ENCODE data around the gene AKAP13. TPM values are rescaled to one million over a fixed set of nuclear protein-coding genes. Genes with fewer than 3 reads are reported as not detected.

AKAP13 gene
- total and polyA plus RNA-seq, 2 of the 8 experiments (the other 6 are each of a cell fraction or from before 2014, with no cell fraction given) = 14.0 to 46.2 TPM

DNA sequence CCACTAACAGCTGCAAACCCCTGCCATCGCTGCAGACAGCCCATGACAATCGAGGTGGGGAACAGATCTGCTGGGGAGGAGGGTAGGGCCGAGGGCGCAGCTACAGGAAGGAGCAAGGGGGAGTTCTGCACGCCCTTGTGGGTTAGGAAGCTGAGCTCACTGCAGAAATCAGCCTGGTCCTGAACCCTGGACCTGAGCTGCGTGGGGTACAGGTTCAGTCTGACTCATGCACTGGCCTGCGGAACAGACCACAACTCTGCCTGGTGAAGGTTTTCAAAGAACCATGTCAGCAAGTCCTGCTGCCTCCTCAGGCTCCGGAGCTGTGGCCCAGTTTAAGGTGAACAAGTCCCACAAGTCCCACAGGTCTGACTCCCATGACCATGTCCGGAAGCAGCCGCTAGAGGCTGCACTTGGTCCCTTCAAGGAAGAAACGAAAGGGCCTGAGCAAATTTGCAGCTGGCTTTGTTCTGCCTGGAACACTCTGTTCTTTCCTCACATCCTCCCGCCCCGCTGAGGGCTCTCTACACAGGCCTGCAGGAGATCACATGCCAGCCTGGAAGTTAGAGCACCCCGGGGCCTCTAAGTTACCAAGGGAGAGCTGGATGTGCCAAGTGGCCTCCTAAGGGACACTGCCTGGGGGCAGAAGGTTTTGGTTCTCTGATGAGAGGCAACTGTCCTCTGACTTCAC is 49.4 kb upstream of the AKAP13 start:
- no peak overlapping the region for H3K56ac ChIP-seq (replicated peaks; ENCODE audit: insufficient read length, low read depth, low read length)

More for the DNA sequence above, 49.4 kb upstream of the AKAP13 start:
- H3K27ac ChIP-seq (ENCODE audit: low read depth, low read length) = no peak overlapping the region
- H3K9ac ChIP-seq (replicated peaks in 1 of 4; ENCODE audit: extremely low read depth in 1 of 4, low read depth in 3 of 4, low read length in 3 of 4) = no peak overlapping the region
- no peak overlapping the region for H3K4me3 ChIP-seq (ENCODE audit: extremely low read depth in 1 of 4, insufficient read depth in 2 of 4, low read depth in 3 of 4, low read length in 4 of 4)
- no peak overlapping the region for H2BK20ac ChIP-seq (ENCODE audit: low read length)
- ChIA-PET POLR2A (ENCODE audit: partially characterized antibody) (interaction anchor here (0.7 kb wide), 1 partner anchor 172 kb away, joined by 3 read pairs; no protein-coding TSS in a partner anchor), CTCF (ENCODE audit: partially characterized antibody) (interaction anchor here (0.6 to 2.6 kb wide), 34 partner anchors 9 to 337 kb away, joined by 3 to 34 read pairs (median 4); partner anchors contain the start of gene AKAP13)
- FAIRE-seq (no peak), DNase-seq (ENCODE audit: low read depth in 1 of 2, low spot score in 2 of 2) (peak; percentile 77 to 85)
- H3K79me2 ChIP-seq (ENCODE audit: control insufficient read depth in 1 of 2, insufficient read depth in 2 of 2, low read length in 2 of 2) = no peaks in the 10 kb centered on the region
- no peaks in the 10 kb centered on the region for H3K79me1 ChIP-seq (ENCODE audit: low read depth, low read length)
- H4K5ac ChIP-seq (ENCODE audit: insufficient read length, low read depth, low read length) = no peak overlapping the region
- H3K9me3 ChIP-seq (ENCODE audit: insufficient read depth in 2 of 2, low read depth in 1 of 2, low read length in 1 of 2) = no peaks in the 10 kb centered on the region
- 43% methylated on average over 14 of the region's 14 CpGs; no CpG with 5 or more reads in 1 of the 2 experiments for WGBS, 2 experiments (ENCODE audit: extremely low coverage in 1 of 2, insufficient coverage in 1 of 2, insufficient read length in 1 of 2, insufficient replicate concordance in 2 of 2, low coverage in 1 of 2, low lambda C conversion rate in 2 of 2, missing lambda C conversion rate in 1 of 2)
- no peak overlapping the region for H3K4ac ChIP-seq (replicated peaks; ENCODE audit: insufficient read length, low read depth, low read length)
- peaks cover 0 to 4% (median 2%) of the 10 kb centered on the region in 4 experiments; a peak in 4 of 7 replicates for H3K4me1 ChIP-seq (replicated peaks in 1 of 4; ENCODE audit: control insufficient read depth in 3 of 4, insufficient read depth in 4 of 4, low read length in 3 of 4)
- peak overlapping the region; percentile 98 for H2AFZ ChIP-seq (ENCODE audit: low read length)
- H3K23ac ChIP-seq (ENCODE audit: insufficient read length) = no peak overlapping the region
- no peak overlapping the region for H2AK5ac ChIP-seq (ENCODE audit: low read depth, low read length)
- H4K8ac ChIP-seq (ENCODE audit: extremely low read depth, insufficient read depth, low read length) = 0 out of 2 replicates have a peak overlapping the region, but pooled peaks have one; percentile 19
- H3K14ac ChIP-seq (ENCODE audit: insufficient read length) = no peak overlapping the region
- H3K4me2 ChIP-seq (ENCODE audit: insufficient read depth in 1 of 2, low read depth in 2 of 2, low read length in 2 of 2) = peak overlapping the region in 1 of 2 experiments; percentile 45; a peak in 2 of 4 replicates
- H3K27me3 ChIP-seq (replicated peaks in 1 of 4; ENCODE audit: control insufficient read depth in 3 of 4, extremely low read depth in 1 of 4, insufficient read depth in 3 of 4, low read length in 3 of 4) = no peaks in the 10 kb centered on the region
- peak overlapping the region; percentile 89 for H3K18ac ChIP-seq (ENCODE audit: extremely low read depth, low read length)
- H2BK15ac ChIP-seq (ENCODE audit: low read length) = peak overlapping the region; percentile 99; the same call in 1 of the 2 replicates
- H3K23me2 ChIP-seq (ENCODE audit: low read depth, low read length) = no peaks in the 10 kb centered on the region
- H4K91ac ChIP-seq (replicated peaks; ENCODE audit: insufficient read length, low read length) = no peak overlapping the region
- peak; percentile 95 to 97 for TF ChIP-seq RAD21 (IDR thresholded peaks at IDR 0.05 in 1 of 2, conservative IDR thresholded peaks at IDR 0.05 in 1 of 2; ENCODE audit: low read depth in 2 of 2, low read length in 2 of 2)
- TF ChIP-seq GABPA (IDR thresholded peaks at IDR 0.05; ENCODE audit: borderline replicate concordance, insufficient read depth, low read length) = peak; percentile 53; the same call in 1 of the 2 replicates
- no peak for TF ChIP-seq YY1 (IDR thresholded peaks at IDR 0.05; ENCODE audit: low read depth, low read length)
- 0 out of 2 replicates have a peak, but pooled peaks have one; percentile 17 for TF ChIP-seq JUND (IDR thresholded peaks at IDR 0.05; ENCODE audit: low read length)
- TF ChIP-seq, protein P1, sequence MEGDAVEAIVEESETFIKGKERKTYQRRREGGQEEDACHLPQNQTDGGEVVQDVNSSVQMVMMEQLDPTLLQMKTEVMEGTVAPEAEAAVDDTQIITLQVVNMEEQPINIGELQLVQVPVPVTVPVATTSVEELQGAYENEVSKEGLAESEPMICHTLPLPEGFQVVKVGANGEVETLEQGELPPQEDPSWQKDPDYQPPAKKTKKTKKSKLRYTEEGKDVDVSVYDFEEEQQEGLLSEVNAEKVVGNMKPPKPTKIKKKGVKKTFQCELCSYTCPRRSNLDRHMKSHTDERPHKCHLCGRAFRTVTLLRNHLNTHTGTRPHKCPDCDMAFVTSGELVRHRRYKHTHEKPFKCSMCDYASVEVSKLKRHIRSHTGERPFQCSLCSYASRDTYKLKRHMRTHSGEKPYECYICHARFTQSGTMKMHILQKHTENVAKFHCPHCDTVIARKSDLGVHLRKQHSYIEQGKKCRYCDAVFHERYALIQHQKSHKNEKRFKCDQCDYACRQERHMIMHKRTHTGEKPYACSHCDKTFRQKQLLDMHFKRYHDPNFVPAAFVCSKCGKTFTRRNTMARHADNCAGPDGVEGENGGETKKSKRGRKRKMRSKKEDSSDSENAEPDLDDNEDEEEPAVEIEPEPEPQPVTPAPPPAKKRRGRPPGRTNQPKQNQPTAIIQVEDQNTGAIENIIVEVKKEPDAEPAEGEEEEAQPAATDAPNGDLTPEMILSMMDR (IDR thresholded peaks at IDR 0.05; ENCODE audit: control extremely low read depth in 1 of 3, insufficient read depth in 1 of 3, low read depth in 1 of 3, low read length in 3 of 3) = peak; percentile 86 to 98 (median 91)
- no peaks in the 10 kb centered on the region for H3K36me3 ChIP-seq (ENCODE audit: control insufficient read depth in 2 of 4, insufficient read depth in 4 of 4, low read length in 3 of 4)
- H2BK12ac ChIP-seq (ENCODE audit: low read depth, low read length) = peak overlapping the region; percentile 69; the same call in 1 of the 2 replicates
- no peak overlapping the region for H2BK120ac ChIP-seq (replicated peaks; ENCODE audit: low read depth, low read length)
- H2BK5ac ChIP-seq (ENCODE audit: low read depth, low read length) = peak overlapping the region; percentile 64; the same call in 1 of the 2 replicates
- no peaks in the 10 kb centered on the region for H4K20me1 ChIP-seq (replicated peaks in 1 of 2; ENCODE audit: control insufficient read depth in 1 of 2, insufficient read depth in 2 of 2, low read length in 2 of 2)

Data from H1 (cell line).